Measurements from ENCODE around the gene CD200.

Gene CD200

DNA sequence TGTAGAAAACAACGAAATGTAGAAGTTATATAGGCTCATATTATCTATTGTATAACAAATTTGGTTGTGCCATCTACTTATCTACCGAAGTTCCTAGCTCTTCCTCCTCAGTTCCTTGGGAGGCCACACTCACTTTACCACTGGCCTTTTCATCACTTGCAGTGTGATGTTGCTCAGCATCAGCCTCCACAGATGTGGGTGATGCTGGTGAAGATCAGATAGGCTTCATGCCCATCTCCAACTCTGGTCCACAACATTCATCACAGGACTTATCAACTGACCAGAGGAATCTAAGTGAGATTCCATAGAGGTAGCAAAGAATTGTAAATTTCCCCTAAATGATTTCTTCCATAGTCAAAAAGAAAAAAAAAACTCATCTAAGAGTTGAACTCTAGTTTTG, 8.4 kb downstream of the CD200 start:
- ChIA-PET CTCF (no interaction called here), POLR2A (no interaction called here)
- TF ChIP-seq, protein P1, sequence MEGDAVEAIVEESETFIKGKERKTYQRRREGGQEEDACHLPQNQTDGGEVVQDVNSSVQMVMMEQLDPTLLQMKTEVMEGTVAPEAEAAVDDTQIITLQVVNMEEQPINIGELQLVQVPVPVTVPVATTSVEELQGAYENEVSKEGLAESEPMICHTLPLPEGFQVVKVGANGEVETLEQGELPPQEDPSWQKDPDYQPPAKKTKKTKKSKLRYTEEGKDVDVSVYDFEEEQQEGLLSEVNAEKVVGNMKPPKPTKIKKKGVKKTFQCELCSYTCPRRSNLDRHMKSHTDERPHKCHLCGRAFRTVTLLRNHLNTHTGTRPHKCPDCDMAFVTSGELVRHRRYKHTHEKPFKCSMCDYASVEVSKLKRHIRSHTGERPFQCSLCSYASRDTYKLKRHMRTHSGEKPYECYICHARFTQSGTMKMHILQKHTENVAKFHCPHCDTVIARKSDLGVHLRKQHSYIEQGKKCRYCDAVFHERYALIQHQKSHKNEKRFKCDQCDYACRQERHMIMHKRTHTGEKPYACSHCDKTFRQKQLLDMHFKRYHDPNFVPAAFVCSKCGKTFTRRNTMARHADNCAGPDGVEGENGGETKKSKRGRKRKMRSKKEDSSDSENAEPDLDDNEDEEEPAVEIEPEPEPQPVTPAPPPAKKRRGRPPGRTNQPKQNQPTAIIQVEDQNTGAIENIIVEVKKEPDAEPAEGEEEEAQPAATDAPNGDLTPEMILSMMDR (IDR thresholded peaks at IDR 0.05; ENCODE audit: insufficient read depth, low read length, missing control alignments), result no peak
- no peak overlapping the region for H3K4me3 ChIP-seq (ENCODE audit: low read depth, low read length)
- DNase-seq (ENCODE audit: low read depth, low spot score), result no peak

DNA sequence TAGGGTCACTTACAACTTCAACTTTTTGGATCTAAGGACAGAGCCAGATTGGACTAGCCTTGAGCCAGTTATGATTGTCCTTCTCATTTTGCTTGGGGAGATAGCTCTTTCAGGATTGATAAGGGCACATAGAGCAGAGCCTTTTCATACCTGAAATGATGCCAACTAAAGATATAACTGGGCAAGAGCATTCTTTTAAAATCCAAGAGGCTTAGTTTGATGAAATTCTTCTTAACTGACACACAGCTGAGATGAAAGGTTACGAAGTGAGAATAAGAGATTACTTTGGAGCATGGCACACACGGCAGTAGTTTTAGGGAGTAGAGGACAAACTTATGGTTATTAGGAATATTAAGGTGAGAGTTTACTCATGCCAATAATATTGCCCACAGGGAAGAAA, 12.7 kb downstream of the CD200 start:
- TF ChIP-seq, protein P1 (IDR thresholded peaks at IDR 0.05; ENCODE audit: insufficient read depth, low read length, missing control alignments), result no peak
- POLR2A ChIA-PET, result no interaction called here
- DNase-seq (ENCODE audit: low read depth, low spot score), result no peak
- CTCF ChIA-PET, result no interaction called here
- no peak overlapping the region for H3K4me3 ChIP-seq (ENCODE audit: low read depth, low read length)

DNA sequence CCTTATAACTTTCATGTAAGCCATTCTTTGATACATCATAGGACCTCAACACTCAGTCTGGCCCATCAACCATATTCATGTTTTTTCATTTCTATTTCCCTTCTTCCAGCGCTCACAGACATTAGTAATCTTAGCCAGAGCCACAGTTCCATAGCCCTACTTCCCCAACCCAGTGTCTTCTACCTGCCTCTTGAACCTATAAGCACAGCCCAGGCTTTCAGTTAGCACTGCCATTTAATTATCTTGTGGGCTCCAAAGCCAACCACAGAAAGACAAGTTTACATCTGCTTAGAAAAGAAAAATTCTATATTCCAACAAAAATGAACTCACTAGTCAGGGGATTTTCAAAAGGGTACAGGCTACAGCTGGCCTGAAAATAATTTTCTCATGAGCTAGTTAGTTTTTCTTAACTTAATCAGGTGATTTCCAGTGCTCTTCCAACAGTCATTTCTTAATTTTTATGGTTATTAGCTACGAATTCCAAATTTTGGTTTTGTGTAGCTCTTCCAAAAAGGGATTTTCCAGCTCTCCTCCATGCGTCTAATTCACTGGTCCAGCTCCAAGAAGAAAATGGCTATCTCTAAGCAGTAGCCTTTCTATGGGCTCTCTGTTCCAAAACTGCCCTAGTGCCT, 13.7 kb downstream of the CD200 start:
- CTCF ChIA-PET, result no interaction called here

DNA sequence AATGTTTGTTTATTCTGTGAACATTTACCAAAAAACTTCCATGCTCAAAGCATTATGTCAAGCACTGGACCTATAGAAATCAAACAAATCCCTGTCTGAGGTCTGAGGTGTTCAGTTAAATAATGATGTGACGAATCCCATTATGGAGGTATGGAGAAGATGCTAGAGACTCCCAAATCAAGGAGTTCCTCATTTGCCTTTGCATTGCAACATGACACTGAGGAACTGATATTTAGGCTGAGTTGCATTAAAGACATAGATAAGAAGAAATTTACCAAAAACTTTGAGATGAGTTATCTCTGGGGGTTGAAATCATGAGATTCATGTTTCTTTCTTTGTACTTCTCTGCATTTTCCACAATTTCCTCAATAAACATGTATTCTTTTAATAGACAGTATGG, 16.0 kb downstream of the CD200 start:
- no peak for DNase-seq (ENCODE audit: low read depth, low spot score)
- CTCF ChIA-PET, result no interaction called here
- TF ChIP-seq, protein P1 (IDR thresholded peaks at IDR 0.05; ENCODE audit: insufficient read depth, low read length, missing control alignments), result no peak
- H3K4me3 ChIP-seq (ENCODE audit: low read depth, low read length), result no peak overlapping the region
- POLR2A ChIA-PET, result no interaction called here

More for the DNA sequence above, 13.7 kb downstream of the CD200 start:
- H3K4me3 ChIP-seq (ENCODE audit: low read depth, low read length), result no peak overlapping the region
- no peak for DNase-seq (ENCODE audit: low read depth, low spot score)
- POLR2A ChIA-PET, result no interaction called here
- TF ChIP-seq, protein P1 (IDR thresholded peaks at IDR 0.05; ENCODE audit: insufficient read depth, low read length, missing control alignments), result no peak

DNA sequence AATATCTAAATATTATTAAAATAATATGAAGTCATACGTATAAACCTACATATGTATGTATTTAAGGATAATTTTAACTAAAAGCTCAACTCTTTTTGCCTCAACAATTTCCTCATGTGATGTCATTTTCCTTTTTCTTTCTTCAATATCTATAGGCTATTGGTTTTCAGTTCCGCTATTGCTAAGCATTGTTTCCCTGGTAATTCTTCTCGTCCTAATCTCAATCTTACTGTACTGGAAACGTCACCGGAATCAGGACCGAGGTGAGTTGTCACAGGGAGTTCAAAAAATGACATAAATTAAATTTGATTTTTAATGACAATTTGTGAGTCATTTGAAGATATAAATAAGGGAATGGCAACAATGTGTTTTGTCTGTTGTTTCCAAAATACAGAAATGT, 16.6 kb downstream of the CD200 start:
- CTCF ChIA-PET, result no interaction called here
- TF ChIP-seq, protein P1 (IDR thresholded peaks at IDR 0.05; ENCODE audit: insufficient read depth, low read length, missing control alignments), result no peak
- no peak for DNase-seq (ENCODE audit: low read depth, low spot score)
- POLR2A ChIA-PET, result no interaction called here
- H3K4me3 ChIP-seq (ENCODE audit: low read depth, low read length), result no peak overlapping the region

DNA sequence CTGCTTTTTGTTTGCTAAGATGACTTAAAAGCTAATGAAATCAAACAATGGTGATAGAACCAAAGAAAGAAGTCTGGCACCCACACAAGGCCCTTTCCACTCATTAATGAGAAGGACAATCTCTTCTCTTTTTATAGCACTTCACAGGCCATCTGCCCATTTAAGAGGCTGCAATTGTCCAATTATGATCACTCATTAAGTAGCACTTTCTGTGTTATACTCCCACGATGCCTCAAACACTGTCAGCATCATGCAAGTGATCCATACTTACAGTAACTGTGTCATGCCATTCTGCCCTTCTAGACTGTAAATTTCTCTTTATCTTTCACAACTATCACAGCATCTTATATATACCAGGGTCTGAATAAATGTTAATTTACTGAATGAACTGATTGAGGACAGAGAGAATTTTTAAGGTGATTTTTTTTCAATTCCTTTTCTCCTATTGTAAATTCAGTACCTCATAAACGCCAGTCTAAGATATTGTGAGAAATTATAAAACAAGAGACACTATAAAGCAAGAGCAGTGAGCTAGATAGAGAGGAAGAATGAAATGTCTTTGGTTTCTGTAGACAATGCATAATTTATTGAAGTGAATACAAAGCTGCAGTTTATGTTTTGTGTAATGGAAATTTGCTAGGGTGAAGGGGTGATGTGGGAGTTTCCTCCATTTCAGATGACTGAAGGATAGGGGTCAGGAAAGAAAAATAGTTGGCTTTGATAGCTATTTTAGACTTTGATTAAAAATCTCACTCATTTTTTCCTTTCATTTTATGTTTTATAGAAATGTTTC, 17.3 kb downstream of the CD200 start:
- TF ChIP-seq, protein P1 (IDR thresholded peaks at IDR 0.05; ENCODE audit: insufficient read depth, low read length, missing control alignments), result no peak
- no peak overlapping the region for H3K4me3 ChIP-seq (ENCODE audit: low read depth, low read length)
- CTCF ChIA-PET, result interaction anchor here (1.7 kb wide), 1 partner anchor 16 kb away, joined by 5 read pairs; the partner anchor contains the start of gene CD200
- no peak for DNase-seq (ENCODE audit: low read depth, low spot score)
- POLR2A ChIA-PET, result no interaction called here
